Choroid plexus epithelial cell (primary cell): ENCODE data around the gene SLC3A2.
A peak's percentile ranks its signal among the peaks of the same experiment; 100 is the strongest.

ENCODE experiments used
- DNase-seq: peaks from one replicate; pipeline ENCODE4 v3.0.0-alpha.2; 2010; ENCODE audit warnings: low read depth
- H3K4me3 ChIP-seq: 2 replicates; pipeline ENCODE4 v1.5.1; 2011; ENCODE audit warnings: low read depth, mild to moderate bottlenecking, control low read depth, low read length, moderate library complexity
- CTCF ChIP-seq: conservative IDR thresholded peaks from 2 replicates; pipeline ENCODE4 v1.5.1; 2011; ENCODE audit warnings: low read depth, mild to moderate bottlenecking, control low read depth, inconsistent platforms, low read length, moderate library complexity

SLC3A2 gene

GRCh38 chr11:62885137-62885750 lies 4.5 kb downstream of the SLC3A2 start:
- H3K4me3 ChIP-seq = peak overlapping the region; percentile 17

GRCh38 chr11:62888406-62888805 lies 7.7 kb downstream of the SLC3A2 start:
- no peak for DNase-seq
- no peak for TF ChIP-seq CTCF
- H3K4me3 ChIP-seq = no peak overlapping the region

More at GRCh38 chr11:62885137-62885750, 4.5 kb downstream of the SLC3A2 start:
- no peak for TF ChIP-seq CTCF
- no peak for DNase-seq

GRCh38 chr11:62889126-62889483 lies 8.4 kb downstream of the SLC3A2 start:
- TF ChIP-seq CTCF = no peak
- DNase-seq = peak; percentile 17
- H3K4me3 ChIP-seq = no peak overlapping the region

GRCh38 chr11:62889484-62890437 lies 9.1 kb downstream of the SLC3A2 start:
- DNase-seq = peak; percentile 35
- TF ChIP-seq CTCF = no peak
- H3K4me3 ChIP-seq = no peak overlapping the region

- no peak overlapping the region for H3K4me3 ChIP-seq
- TF ChIP-seq CTCF = no peak
- DNase-seq = no peak
Measured at GRCh38 chr11:62892077-62892922, 11.6 kb downstream of the SLC3A2 start.

- DNase-seq = no peak
- no peak for TF ChIP-seq CTCF
- no peak overlapping the region for H3K4me3 ChIP-seq
Measured at GRCh38 chr11:62895501-62895900, 14.8 kb downstream of the SLC3A2 start.
